HFF-Myc (cell line): ENCODE measurements around the gene MCEE.

Experiments used
- DNase-seq: peaks from one replicate; pipeline ENCODE4 v3.0.0-alpha.2; 2011; ENCODE audit warnings: low read depth; ENCODE audit errors: extremely low read depth
- H3K4me3 ChIP-seq: replicated peaks from 2 replicates; pipeline ENCODE4 v1.5.1; 2011; ENCODE audit warnings: low read depth, mild to moderate bottlenecking, control low read depth, low read length
- TF ChIP-seq, protein P1 (sequence below): IDR thresholded peaks from 2 replicates; pipeline ENCODE4 v1.5.1; 2012; ENCODE audit warnings: mild to moderate bottlenecking, low read depth, low read length, control low read depth; ENCODE audit errors: missing control alignments

The MCEE gene

DNA sequence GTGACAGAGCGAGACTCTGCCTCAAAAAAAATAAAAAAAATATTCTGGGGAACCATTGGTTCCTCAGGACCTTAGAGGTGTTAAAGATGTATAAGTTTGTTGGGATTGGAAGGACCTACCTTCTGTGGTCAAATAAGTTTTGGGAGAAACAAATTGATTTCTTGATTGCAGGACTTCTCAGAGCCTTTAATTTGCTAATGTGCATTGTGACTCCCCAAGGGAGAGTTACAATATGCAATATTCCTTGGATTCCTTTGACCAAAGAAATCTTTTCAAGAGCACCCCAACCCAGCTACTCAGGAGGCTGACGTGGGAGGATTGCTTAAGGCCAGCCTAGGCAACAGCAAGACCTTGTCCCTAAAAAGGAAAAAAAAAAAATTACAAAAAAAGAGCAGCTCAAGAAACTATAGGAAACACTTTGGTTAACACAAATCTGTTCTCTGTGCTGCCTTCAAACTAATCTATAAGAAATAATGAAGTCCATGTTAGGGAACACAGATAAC lies 55.1 kb downstream of the MCEE start:
- TF ChIP-seq, protein P1, sequence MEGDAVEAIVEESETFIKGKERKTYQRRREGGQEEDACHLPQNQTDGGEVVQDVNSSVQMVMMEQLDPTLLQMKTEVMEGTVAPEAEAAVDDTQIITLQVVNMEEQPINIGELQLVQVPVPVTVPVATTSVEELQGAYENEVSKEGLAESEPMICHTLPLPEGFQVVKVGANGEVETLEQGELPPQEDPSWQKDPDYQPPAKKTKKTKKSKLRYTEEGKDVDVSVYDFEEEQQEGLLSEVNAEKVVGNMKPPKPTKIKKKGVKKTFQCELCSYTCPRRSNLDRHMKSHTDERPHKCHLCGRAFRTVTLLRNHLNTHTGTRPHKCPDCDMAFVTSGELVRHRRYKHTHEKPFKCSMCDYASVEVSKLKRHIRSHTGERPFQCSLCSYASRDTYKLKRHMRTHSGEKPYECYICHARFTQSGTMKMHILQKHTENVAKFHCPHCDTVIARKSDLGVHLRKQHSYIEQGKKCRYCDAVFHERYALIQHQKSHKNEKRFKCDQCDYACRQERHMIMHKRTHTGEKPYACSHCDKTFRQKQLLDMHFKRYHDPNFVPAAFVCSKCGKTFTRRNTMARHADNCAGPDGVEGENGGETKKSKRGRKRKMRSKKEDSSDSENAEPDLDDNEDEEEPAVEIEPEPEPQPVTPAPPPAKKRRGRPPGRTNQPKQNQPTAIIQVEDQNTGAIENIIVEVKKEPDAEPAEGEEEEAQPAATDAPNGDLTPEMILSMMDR: no peak
- no peak overlapping the region for H3K4me3 ChIP-seq
- no peak for DNase-seq

DNA sequence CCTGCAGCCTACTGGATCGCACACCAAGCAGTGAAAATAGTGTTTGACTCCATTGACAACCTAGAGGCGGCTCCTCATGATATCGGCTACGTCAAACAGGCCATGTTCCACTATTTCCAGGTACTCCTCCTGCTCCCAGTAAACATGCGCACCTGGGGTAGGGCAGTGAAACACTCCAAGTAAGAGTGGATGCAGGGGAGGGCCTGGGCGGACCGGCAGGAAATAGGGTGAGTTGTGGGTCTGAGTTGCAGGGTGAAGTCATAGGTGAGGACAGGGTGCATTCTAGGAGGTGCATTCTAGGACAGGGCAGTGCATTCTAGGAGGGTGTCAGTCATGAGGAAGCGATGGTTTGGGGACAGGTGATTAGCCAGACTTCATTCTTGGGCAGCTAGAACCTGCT lies 56.6 kb downstream of the MCEE start:
- TF ChIP-seq, protein P1: no peak
- DNase-seq: no peak
- no peak overlapping the region for H3K4me3 ChIP-seq

DNA sequence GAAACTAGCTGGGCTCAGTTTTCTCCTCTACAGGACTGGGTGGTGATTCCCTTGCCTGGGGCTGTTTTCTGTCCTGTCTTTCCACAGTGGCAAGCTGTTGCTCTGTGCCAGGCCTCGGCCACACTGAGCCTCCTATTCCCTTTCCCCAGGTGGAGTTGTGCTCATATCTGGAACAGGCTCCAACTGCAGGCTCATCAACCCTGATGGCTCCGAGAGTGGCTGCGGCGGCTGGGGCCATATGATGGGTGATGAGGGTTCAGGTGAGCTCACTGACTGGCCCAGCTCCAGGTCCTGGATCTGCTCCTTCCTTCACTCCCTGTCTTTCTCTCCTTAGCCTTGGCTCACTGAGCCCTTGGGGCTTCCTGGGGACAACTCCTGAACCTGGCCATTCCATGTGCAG lies 57.5 kb downstream of the MCEE start:
- TF ChIP-seq, protein P1: no peak
- H3K4me3 ChIP-seq: no peak overlapping the region
- no peak for DNase-seq

DNA sequence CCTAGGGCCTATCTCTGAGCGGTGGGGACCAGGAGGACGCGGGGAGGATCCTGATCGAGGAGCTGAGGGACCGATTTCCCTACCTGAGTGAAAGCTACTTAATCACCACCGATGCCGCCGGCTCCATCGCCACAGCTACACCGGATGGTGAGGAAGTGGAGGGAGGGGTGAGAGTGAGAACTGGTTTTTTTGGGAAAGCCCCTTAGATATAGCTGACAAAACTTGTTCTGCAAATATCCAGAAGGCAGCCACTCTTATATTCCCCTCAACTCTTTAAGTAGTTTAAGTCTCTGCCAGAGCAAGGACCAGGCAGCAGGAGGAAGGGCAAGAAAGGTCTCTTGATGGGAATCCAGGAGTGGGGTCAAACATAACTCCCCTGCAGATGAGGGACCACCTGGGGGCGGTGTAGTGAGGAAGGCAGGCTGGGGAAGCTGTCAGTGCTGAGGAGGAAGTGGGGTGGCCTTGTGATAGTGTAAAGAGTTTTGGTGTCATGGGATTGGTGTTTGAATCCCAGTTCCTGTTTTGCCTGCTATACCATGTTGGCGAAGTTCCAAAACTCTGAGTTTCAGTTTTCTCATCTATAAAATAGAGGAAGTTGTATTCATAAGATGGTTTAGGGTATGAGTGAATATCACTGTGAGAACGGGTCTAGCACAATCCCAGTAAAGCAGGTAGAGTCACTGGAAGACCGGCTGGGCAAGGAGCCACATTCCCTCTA lies 58.2 kb downstream of the MCEE start:
- TF ChIP-seq, protein P1: no peak
- no peak for DNase-seq
- no peak overlapping the region for H3K4me3 ChIP-seq

DNA sequence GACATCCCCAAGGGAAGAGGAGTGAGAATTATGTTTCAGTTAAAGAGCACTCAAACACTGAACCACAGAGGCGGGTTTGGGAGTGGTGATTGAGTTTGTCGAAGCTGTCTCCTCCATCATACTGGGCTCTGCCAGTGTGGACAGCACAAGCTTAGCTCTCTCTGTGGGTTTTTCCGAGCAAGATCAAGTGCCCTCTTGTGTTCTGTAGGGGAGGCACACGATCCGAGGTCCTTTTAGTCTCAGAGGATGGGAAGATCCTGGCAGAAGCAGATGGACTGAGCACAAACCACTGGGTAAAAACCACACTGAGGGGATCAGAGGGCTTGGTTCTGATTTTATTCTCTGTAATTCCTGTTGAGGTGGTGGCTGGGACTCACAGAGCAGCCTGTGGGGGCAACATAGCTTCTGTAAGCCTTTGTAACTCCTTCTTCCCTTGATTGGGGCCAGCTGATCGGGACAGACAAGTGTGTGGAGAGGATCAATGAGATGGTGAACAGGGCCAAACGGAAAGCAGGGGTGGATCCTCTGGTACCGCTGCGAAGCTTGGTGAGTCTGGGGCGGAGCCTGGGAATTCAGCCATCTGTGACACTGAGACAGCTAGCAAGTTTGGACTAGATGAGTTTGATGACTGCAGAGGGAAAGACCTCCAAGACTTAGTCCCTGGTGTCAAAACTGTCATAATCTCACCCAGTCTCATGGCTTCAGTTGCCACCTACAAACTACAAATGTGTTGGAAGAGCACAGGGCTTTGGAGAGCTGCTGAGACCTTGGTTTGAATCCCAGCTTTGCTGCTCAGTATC lies 59.5 kb downstream of the MCEE start:
- TF ChIP-seq, protein P1: peak; percentile 35
- no peak for DNase-seq
- no peak overlapping the region for H3K4me3 ChIP-seq

DNA sequence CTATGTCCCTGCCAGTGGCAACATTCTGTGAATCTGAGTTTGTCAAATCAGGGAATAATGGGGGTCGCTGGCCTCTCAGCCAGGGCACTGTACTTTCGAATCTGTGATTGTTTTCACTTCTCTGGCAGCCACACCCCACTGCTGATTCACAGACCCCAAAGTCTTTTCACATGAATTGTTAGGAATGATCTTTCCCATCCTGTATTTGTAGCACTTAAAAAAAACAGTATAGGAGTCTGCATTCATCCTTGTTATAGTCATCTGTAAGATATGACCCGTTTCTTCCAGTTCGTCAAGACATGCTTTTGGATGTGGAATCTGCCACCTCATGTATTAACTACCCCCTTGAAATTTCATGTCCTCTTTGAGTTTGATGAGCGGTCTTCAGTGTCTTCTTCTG lies 60.7 kb downstream of the MCEE start:
- DNase-seq: no peak
- TF ChIP-seq, protein P1: no peak
- peak overlapping the region; percentile 75 for H3K4me3 ChIP-seq
